ENCODE data around the gene MGAT5. TPM values are rescaled to one million over a fixed set of nuclear protein-coding genes. Genes with fewer than 3 reads are reported as not detected.
A peak's percentile ranks its signal among the peaks of the same experiment; 100 is the strongest.

The MGAT5 gene
- total RNA-seq, 2 experiments from 2014 or later: 60.8 to 68.0 TPM

- DNase-seq (ENCODE audit: low spot score): no peak
- H3K4me2 ChIP-seq (ENCODE audit: low read length): peak overlapping the region; percentile 70
- no peaks in the 10 kb centered on the region for H3K9me3 ChIP-seq (ENCODE audit: low read length)
- no peaks in the 10 kb centered on the region for H3K9me2 ChIP-seq (ENCODE audit: insufficient read depth, low read length)
- H3K36me3 ChIP-seq (ENCODE audit: insufficient read depth, low read length): no peaks in the 10 kb centered on the region
- H3K27ac ChIP-seq (ENCODE audit: low read depth, low read length, poor library complexity, severe bottlenecking): peak overlapping the region; percentile 76
- H2AFZ ChIP-seq (ENCODE audit: low read length): no peak overlapping the region
- peaks cover 3% of the 10 kb centered on the region; the same call in 1 of the 2 replicates for H4K20me1 ChIP-seq (ENCODE audit: insufficient read depth, low read length)
- intact Hi-C loops (cut with micrococcal nuclease; ENCODE audit: unreplicated experiment): loop anchor here (5.0 kb wide), 1 partner anchor 37 kb away; no protein-coding TSS in a partner anchor
- no peak overlapping the region for H3K4me3 ChIP-seq (ENCODE audit: low read depth, low read length, poor library complexity, severe bottlenecking)
- BruUV-seq (replicated peaks): no TSS peak
- H3K4me1 ChIP-seq (ENCODE audit: insufficient read depth, low read length, poor library complexity, severe bottlenecking): peaks cover 87% of the 10 kb centered on the region
- ChIA-PET POLR2A (interaction anchor here (0.7 to 2.3 kb wide), 9 partner anchors 11 to 375 kb away, joined by 3 to 10 read pairs (median 5); partner anchors contain the start of gene MGAT5), CTCF (ENCODE audit: unreplicated experiment) (interaction anchor here (1.1 kb wide), 1 partner anchor 162 kb away, joined by 3 read pairs; no protein-coding TSS in a partner anchor)
- peaks cover 69% of the 10 kb centered on the region for H3K79me2 ChIP-seq (ENCODE audit: insufficient read depth, low read depth, low read length)
- TF ChIP-seq CTCF (conservative IDR thresholded peaks at IDR 0.05; ENCODE audit: low read length) (no peak), EZH2phosphoT487 (IDR thresholded peaks at IDR 0.05; ENCODE audit: borderline replicate concordance, low read depth, low read length) (no peak)
These were observed 30.3 kb downstream of the MGAT5 start for GRCh38 chr2:134284119-134284670.

- H3K9me2 ChIP-seq (ENCODE audit: insufficient read depth, low read length): no peaks in the 10 kb centered on the region
- H3K27ac ChIP-seq (ENCODE audit: low read depth, low read length, poor library complexity, severe bottlenecking): no peak overlapping the region
- H3K4me1 ChIP-seq (ENCODE audit: insufficient read depth, low read length, poor library complexity, severe bottlenecking): peaks cover 87% of the 10 kb centered on the region
- ChIA-PET CTCF (ENCODE audit: unreplicated experiment) (no interaction called here), POLR2A (interaction anchor here (4.4 kb wide), 1 partner anchor 13 kb away, joined by 21 read pairs; no protein-coding TSS in a partner anchor)
- H2AFZ ChIP-seq (ENCODE audit: low read length): no peak overlapping the region
- H3K36me3 ChIP-seq (ENCODE audit: insufficient read depth, low read length): no peaks in the 10 kb centered on the region
- intact Hi-C loops (cut with micrococcal nuclease; ENCODE audit: unreplicated experiment): no loop called here
- TF ChIP-seq EZH2phosphoT487 (IDR thresholded peaks at IDR 0.05; ENCODE audit: borderline replicate concordance, low read depth, low read length) (no peak), CTCF (conservative IDR thresholded peaks at IDR 0.05; ENCODE audit: low read length) (no peak)
- H3K4me3 ChIP-seq (ENCODE audit: low read depth, low read length, poor library complexity, severe bottlenecking): no peak overlapping the region
- peak overlapping the region; percentile 81 for H3K4me2 ChIP-seq (ENCODE audit: low read length)
- H4K20me1 ChIP-seq (ENCODE audit: insufficient read depth, low read length): peaks cover 26% of the 10 kb centered on the region; the same call in 1 of the 2 replicates
- peaks cover 60% of the 10 kb centered on the region for H3K79me2 ChIP-seq (ENCODE audit: insufficient read depth, low read depth, low read length)
- DNase-seq (ENCODE audit: low spot score): no peak
- no TSS peak for BruUV-seq (replicated peaks)
- H3K9me3 ChIP-seq (ENCODE audit: low read length): no peaks in the 10 kb centered on the region
These were observed 33.5 kb downstream of the MGAT5 start for GRCh38 chr2:134287323-134287722.

GRCh38 chr2:134288814-134289213, 34.9 kb downstream of the MGAT5 start:
- TF ChIP-seq CTCF (conservative IDR thresholded peaks at IDR 0.05; ENCODE audit: low read length) (no peak), EZH2phosphoT487 (IDR thresholded peaks at IDR 0.05; ENCODE audit: borderline replicate concordance, low read depth, low read length) (no peak)
- Histone ChIP-seq H3K36me3 (ENCODE audit: insufficient read depth, low read length) (no peaks in the 10 kb centered on the region), H3K79me2 (ENCODE audit: insufficient read depth, low read depth, low read length) (peaks cover 58% of the 10 kb centered on the region), H3K4me2 (ENCODE audit: low read length) (peak overlapping the region; percentile 81), H3K4me3 (ENCODE audit: low read depth, low read length, poor library complexity, severe bottlenecking) (no peak overlapping the region), H2AFZ (ENCODE audit: low read length) (no peak overlapping the region), H3K27ac (ENCODE audit: low read depth, low read length, poor library complexity, severe bottlenecking) (no peak overlapping the region), H3K4me1 (ENCODE audit: insufficient read depth, low read length, poor library complexity, severe bottlenecking) (peaks cover 87% of the 10 kb centered on the region), H3K9me2 (ENCODE audit: insufficient read depth, low read length) (no peaks in the 10 kb centered on the region), H4K20me1 (ENCODE audit: insufficient read depth, low read length) (peaks cover 26% of the 10 kb centered on the region; the same call in 1 of the 2 replicates), H3K9me3 (ENCODE audit: low read length) (no peaks in the 10 kb centered on the region)
- DNase-seq (ENCODE audit: low spot score): no peak
- no TSS peak for BruUV-seq (replicated peaks)
- intact Hi-C loops (cut with micrococcal nuclease; ENCODE audit: unreplicated experiment): no loop called here
- ChIA-PET POLR2A (interaction anchor here (0.9 to 4.4 kb wide), 3 partner anchors 9 to 58 kb away, joined by 4 to 21 read pairs (median 10); no protein-coding TSS in a partner anchor), CTCF (ENCODE audit: unreplicated experiment) (interaction anchor here (1.4 to 1.5 kb wide), 2 partner anchors 8 to 54 kb away, joined by 3 read pairs; no protein-coding TSS in a partner anchor)
